Stimulated activated CD8-positive, alpha-beta memory T cell treated with anti-CD3 and anti-CD28 coated beads, Interleukin-2, amount 100 ng/mL, for 1 hour (primary cell): Measurements from ENCODE around the gene COL26A1.

Source experiments
- DNase-seq, 2 donors: peaks; one replicate each; pipeline ENCODE4 v3.0.0-alpha.2; 2020; ENCODE audit warnings: low read depth in 2 of 2

COL26A1 gene

GRCh38 chr7:101370836-101371235 lies 8.2 kb downstream of the COL26A1 start:
- no peak for DNase-seq

- DNase-seq, result no peak
These were observed 11.3 kb downstream of the COL26A1 start for GRCh38 chr7:101373812-101374614.

- DNase-seq, result no peak
These were observed 12.3 kb downstream of the COL26A1 start for GRCh38 chr7:101374990-101375389.

- DNase-seq, result no peak
These were observed 13.9 kb downstream of the COL26A1 start for GRCh38 chr7:101376601-101377000.

- no peak for DNase-seq
These were observed 14.6 kb downstream of the COL26A1 start for GRCh38 chr7:101377189-101377736.

GRCh38 chr7:101378751-101379174 lies 16.1 kb downstream of the COL26A1 start:
- no peak for DNase-seq

- no peak for DNase-seq
These were observed 16.6 kb downstream of the COL26A1 start for GRCh38 chr7:101379302-101379701.

GRCh38 chr7:101381549-101382111 lies 19.0 kb downstream of the COL26A1 start:
- no peak for DNase-seq

GRCh38 chr7:101382937-101383336 lies 20.3 kb downstream of the COL26A1 start:
- no peak for DNase-seq

GRCh38 chr7:101386177-101386557 lies 23.5 kb downstream of the COL26A1 start:
- no peak for DNase-seq

- no peak for DNase-seq
These were observed 24.0 kb downstream of the COL26A1 start for GRCh38 chr7:101386558-101387231.

GRCh38 chr7:101390901-101391301 lies 28.2 kb downstream of the COL26A1 start:
- peak in 1 of 2 donors; percentile 1 for DNase-seq

GRCh38 chr7:101391991-101392390 lies 29.3 kb downstream of the COL26A1 start:
- no peak for DNase-seq

GRCh38 chr7:101393865-101394264 lies 31.2 kb downstream of the COL26A1 start:
- DNase-seq, result no peak

- no peak for DNase-seq
These were observed 32.7 kb downstream of the COL26A1 start for GRCh38 chr7:101395376-101395775.

GRCh38 chr7:101397243-101397642 lies 34.6 kb downstream of the COL26A1 start:
- DNase-seq, result no peak

GRCh38 chr7:101397770-101398324 lies 35.2 kb downstream of the COL26A1 start:
- no peak for DNase-seq

- DNase-seq, result no peak
These were observed 36.0 kb downstream of the COL26A1 start for GRCh38 chr7:101398396-101399289.

- DNase-seq, result no peak
These were observed 37.1 kb downstream of the COL26A1 start for GRCh38 chr7:101399759-101400158.

- no peak for DNase-seq
These were observed 38.1 kb downstream of the COL26A1 start for GRCh38 chr7:101400751-101401150.

- DNase-seq, result no peak
These were observed 38.9 kb downstream of the COL26A1 start for GRCh38 chr7:101401390-101402080.
